GM12873 (cell line): Measurements from ENCODE around the gene PTGIS.

Source experiments
- CTCF ChIP-seq: IDR thresholded peaks from 2 replicates; pipeline ENCODE4 v1.5.1; 2012; ENCODE audit warnings: low read depth, mild to moderate bottlenecking, moderate library complexity, low read length, control low read depth; ENCODE audit not compliant: insufficient read depth; ENCODE audit errors: missing control alignments

PTGIS gene

GRCh38 chr20:49549801-49550551 lies 18.0 kb downstream of the PTGIS start:
- no peak for TF ChIP-seq CTCF

- no peak for TF ChIP-seq CTCF
Measured at GRCh38 chr20:49548371-49548947, 19.5 kb downstream of the PTGIS start.

- peak; percentile 55 for TF ChIP-seq CTCF
Measured at GRCh38 chr20:49545572-49545971, 22.4 kb downstream of the PTGIS start.

- TF ChIP-seq CTCF: no peak
Measured at GRCh38 chr20:49544535-49544934, 23.4 kb downstream of the PTGIS start.

DNA sequence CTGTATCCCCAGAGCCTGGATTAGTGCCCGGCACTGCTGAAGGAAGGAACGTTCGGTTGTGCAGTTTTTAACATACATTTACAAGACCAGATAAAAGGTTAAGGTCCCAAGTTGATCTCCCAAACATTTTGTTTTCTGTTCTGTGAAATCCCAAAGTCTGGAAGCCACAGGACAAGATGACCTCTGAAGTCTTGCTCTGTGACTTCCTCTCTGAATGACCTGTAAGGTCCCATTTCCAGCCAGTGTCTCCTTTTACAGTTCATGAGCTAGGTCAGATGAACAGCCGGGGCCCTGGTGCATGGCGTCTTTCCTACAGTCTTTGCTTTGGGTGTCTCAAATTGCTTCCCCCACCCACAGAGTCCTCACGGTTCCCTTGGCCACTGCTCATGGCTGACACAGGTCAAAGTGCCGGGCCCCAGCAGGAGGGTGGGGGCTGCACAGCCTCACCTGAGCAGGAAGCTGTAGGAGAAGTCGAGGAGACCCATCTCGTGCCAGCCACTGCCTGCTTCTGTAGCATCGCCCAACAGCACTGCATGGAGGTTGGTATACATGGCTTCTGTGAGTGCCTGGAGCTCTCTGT lies 24.0 kb downstream of the PTGIS start:
- no peak for TF ChIP-seq CTCF

GRCh38 chr20:49543071-49543857 lies 24.7 kb downstream of the PTGIS start:
- no peak for TF ChIP-seq CTCF

DNA sequence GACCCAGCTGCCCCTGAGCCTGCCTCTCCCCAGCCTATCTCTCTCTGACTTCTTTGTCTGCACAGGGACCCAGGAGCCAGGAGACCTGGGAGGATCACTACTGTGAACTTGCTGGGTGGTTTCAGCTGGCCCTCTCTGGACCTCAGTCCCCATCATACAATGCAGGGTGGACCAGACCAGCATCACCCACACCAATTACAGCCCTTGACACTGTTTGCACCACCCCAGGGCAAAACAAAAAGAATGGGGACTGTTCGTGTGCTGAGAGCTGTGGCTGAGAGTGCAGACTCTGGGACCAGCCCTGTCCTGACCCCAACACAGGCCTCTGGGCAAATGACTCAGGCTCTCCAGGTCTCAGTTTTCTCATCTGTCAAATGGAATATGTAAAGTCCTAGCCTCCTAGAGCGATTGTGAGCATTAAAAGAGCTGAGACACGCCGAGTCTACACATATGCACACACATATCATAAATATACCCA lies 25.4 kb downstream of the PTGIS start:
- TF ChIP-seq CTCF: no peak
